PFSK-1 (cell line): Measurements from ENCODE around the gene SLC2A1.

ENCODE experiments used
- FOXP2 ChIP-seq: optimal IDR thresholded peaks from 2 replicates; pipeline ENCODE3; 2011; ENCODE audit warnings: borderline replicate concordance, control low read depth, inconsistent platforms; ENCODE audit not compliant: insufficient read depth; ENCODE audit errors: extremely low read length, extremely low read depth
- POLR2AphosphoS5 ChIP-seq: IDR thresholded peaks from 2 replicates; pipeline ENCODE4 v1.6.1; 2012; ENCODE audit warnings: low read depth, mild to moderate bottlenecking, control low read depth, low read length, moderate library complexity
- SIN3A ChIP-seq: IDR thresholded peaks from 2 replicates; pipeline ENCODE4 v1.6.1; 2012; ENCODE audit warnings: mild to moderate bottlenecking, low read length, moderate library complexity, borderline replicate concordance; ENCODE audit not compliant: insufficient read depth
- TAF1 ChIP-seq: IDR thresholded peaks from 2 replicates; pipeline ENCODE4 v1.6.1; 2012; ENCODE audit warnings: low read length, control low read depth, borderline replicate concordance; ENCODE audit not compliant: insufficient read depth
- TF ChIP-seq, protein P1 (sequence below), 2 experiments: IDR thresholded peaks; 2 replicates each; pipeline versions ENCODE4 v1.6.1 to v1.8.0; 2011 to 2012; ENCODE audit warnings: low read depth in 2 of 2, low read length in 2 of 2, control low read depth in 1 of 2, inconsistent platforms in 1 of 2, mild to moderate bottlenecking in 1 of 2, moderate library complexity in 1 of 2; ENCODE audit not compliant: insufficient read depth in 1 of 2

Gene SLC2A1

GRCh38 chr1:42946120-42946898 lies 12.4 kb downstream of the SLC2A1 start:
- no peak for TF ChIP-seq TAF1
- TF ChIP-seq SIN3A: no peak
- TF ChIP-seq POLR2AphosphoS5: no peak
- TF ChIP-seq FOXP2: no peak
- TF ChIP-seq, protein P1, sequence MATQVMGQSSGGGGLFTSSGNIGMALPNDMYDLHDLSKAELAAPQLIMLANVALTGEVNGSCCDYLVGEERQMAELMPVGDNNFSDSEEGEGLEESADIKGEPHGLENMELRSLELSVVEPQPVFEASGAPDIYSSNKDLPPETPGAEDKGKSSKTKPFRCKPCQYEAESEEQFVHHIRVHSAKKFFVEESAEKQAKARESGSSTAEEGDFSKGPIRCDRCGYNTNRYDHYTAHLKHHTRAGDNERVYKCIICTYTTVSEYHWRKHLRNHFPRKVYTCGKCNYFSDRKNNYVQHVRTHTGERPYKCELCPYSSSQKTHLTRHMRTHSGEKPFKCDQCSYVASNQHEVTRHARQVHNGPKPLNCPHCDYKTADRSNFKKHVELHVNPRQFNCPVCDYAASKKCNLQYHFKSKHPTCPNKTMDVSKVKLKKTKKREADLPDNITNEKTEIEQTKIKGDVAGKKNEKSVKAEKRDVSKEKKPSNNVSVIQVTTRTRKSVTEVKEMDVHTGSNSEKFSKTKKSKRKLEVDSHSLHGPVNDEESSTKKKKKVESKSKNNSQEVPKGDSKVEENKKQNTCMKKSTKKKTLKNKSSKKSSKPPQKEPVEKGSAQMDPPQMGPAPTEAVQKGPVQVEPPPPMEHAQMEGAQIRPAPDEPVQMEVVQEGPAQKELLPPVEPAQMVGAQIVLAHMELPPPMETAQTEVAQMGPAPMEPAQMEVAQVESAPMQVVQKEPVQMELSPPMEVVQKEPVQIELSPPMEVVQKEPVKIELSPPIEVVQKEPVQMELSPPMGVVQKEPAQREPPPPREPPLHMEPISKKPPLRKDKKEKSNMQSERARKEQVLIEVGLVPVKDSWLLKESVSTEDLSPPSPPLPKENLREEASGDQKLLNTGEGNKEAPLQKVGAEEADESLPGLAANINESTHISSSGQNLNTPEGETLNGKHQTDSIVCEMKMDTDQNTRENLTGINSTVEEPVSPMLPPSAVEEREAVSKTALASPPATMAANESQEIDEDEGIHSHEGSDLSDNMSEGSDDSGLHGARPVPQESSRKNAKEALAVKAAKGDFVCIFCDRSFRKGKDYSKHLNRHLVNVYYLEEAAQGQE (IDR thresholded peaks at IDR 0.05; ENCODE audit: insufficient read depth in 1 of 2, low read depth in 2 of 2, low read length in 2 of 2): no peak

DNA sequence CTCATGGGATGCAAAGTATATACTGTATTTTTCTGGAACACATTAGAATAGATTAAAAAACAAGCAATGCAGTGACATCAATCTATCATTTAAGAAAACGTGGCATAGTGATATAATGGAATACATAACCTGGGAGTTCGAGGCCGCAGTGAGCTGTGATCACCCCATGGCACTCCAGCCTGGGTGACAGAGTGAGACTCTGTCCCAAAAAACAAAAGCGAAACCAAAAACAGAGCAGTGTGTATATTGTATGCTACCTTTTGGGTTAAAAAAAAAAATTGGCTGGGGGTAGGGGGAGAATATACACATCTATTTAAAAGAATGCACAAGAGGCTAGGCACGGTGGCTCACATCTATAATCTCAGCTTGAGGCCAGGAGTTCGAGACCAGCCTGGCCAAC lies 13.5 kb downstream of the SLC2A1 start:
- no peak for TF ChIP-seq POLR2AphosphoS5
- no peak for TF ChIP-seq FOXP2
- no peak for TF ChIP-seq TAF1

- TF ChIP-seq FOXP2: no peak
- no peak for TF ChIP-seq TAF1
- no peak for TF ChIP-seq POLR2AphosphoS5
- TF ChIP-seq SIN3A: no peak
- TF ChIP-seq, protein P1 (IDR thresholded peaks at IDR 0.05; ENCODE audit: insufficient read depth in 1 of 2, low read depth in 2 of 2, low read length in 2 of 2): no peak
These were observed 14.3 kb downstream of the SLC2A1 start for GRCh38 chr1:42944246-42944928.

DNA sequence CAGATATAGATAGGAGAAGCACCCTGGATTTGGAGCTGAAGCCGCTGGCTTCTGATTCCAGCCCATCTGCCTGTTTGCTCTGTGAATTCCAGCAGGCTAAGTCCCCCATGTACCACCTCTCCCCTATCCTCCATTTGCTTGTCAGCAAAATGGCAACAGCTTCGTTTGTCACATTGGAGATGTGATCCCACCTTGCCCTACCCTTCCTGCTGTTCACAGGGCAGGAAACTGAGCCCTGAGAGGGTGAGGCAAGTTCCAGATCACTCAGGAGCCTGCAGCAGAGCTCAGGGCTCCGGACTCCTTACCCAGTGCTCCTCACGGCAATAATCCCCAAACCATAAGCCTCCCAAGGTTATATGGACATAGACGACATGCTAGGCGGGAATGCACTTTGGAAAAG lies 14.9 kb downstream of the SLC2A1 start:
- TF ChIP-seq, protein P1 (IDR thresholded peaks at IDR 0.05; ENCODE audit: insufficient read depth in 1 of 2, low read depth in 2 of 2, low read length in 2 of 2): no peak
- no peak for TF ChIP-seq POLR2AphosphoS5
- TF ChIP-seq FOXP2: no peak
- no peak for TF ChIP-seq TAF1
- TF ChIP-seq SIN3A: no peak

DNA sequence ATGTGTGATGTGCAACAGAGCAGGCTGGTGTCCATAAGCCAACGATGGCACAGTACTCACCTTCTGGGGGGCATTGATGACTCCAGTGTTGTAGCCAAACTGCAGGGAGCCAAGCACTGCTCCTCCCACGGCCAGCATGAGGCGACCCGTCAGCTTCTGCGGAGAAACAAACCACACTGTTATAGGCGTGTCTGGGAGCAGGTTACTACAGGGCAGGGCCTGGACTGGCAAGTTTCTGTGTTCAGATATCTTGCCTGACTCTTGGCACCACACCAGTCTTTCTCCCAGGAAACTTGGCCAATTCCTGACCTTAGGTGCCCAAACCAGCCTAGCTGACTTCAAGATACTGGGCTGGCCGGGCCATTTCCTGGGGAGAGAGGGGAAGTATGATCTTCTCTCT lies 15.5 kb downstream of the SLC2A1 start:
- TF ChIP-seq, protein P1 (IDR thresholded peaks at IDR 0.05; ENCODE audit: insufficient read depth in 1 of 2, low read depth in 2 of 2, low read length in 2 of 2): no peak
- TF ChIP-seq SIN3A (no peak), POLR2AphosphoS5 (no peak), TAF1 (no peak), FOXP2 (no peak)
